CD4-positive, alpha-beta T cell treated with Interleukin-15 for 4 hours (primary cell): ENCODE results near the gene ZMYND11.

Source experiments
- DNase-seq: peaks from one replicate; pipeline ENCODE4 v3.0.0-alpha.2; 2020; ENCODE audit warnings: low spot score

The ZMYND11 gene

DNA sequence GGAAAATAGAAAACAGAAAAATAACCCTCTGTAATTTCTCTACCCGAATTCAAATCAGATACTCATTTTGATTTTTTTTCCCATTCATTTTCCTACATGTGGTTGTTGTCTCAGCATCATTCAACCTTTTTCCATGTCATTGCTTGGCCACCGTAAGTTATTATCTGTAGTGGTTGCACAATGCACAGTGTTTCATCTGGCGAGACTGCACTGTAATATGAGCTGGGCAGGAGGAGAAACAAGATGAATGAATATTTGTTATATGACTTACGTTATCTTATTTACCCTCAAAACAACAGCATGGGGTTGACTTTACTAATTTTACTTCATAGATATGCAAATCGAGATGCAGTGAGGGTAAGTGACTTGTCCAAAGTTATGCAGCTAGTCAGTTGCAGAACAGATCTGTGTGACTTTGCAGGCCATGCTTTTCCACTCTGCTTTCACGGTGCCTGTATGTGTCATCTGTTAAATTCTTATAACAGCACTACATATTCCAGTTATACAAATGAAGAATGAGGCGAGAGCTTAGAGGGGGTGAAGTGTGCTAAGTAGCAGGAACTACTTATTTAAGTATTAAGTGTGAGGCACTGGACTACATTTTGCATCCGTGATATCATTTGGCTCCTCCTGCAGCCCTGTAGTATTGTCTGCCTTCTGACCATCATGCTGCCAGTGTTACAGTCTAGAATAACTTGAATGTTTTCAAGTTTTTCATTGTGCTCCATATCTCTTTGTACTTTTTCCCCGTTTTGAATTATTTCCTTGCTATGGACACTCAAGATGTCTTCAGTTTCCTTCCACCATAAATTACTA lies 56.7 kb downstream of the ZMYND11 start:
- DNase-seq = no peak

DNA sequence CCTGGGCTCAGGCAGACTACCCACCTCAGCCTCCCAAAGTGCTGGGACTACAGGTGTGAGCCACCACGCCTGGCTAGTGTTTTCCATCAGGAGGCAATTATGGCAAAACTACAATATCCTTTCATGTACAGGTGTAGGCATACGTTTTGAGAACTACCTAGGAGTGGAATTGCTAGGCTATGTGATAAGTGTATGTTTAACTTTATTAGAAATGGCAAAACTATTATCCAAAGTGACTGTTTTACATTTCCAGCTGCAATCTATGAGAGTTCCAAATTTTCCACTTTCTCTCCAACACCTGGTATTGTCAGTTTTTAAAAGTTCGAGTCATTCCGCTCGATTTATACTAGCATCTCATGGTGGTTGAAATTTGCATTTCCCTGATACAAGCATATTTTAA lies 59.0 kb downstream of the ZMYND11 start:
- no peak for DNase-seq

DNA sequence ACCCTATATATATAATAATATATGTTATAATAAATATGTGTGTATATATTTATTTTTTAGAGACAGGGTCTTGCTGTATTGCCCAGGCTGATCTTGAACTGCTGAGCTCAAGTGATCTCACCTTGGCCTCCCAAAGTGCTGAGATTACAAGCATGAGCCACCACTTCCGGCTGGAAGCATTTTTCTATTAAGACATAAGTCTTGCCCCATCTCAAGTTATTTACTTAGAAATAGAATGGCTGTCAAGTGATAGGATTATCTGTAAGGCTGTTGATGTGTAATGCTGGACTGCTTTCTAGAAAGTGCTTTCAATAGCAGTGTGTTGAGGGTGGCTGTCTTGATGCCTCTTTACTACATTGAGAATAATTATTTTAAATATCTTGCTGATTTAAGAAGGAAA lies 65.2 kb downstream of the ZMYND11 start:
- no peak for DNase-seq

DNA sequence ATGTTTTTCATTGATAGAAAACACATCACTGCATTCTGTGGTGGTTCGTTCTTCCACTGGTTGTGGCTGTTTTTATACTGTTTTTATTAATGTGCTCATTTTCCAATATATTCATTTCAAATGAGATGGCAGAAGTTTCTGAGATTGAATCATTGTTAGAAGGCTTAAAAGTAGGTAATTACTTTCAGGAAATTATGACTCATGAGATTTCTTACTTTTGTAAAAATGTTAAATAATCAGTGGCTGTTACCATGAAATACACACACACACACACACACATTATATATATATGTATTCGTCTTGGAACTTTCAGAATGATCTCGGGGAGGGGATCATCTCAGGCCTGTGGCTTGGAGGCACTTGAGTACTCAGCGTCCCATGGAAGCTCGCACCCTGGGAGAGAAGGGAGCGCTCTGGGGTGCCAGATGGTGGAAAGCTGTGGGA lies 66.1 kb downstream of the ZMYND11 start:
- no peak for DNase-seq

DNA sequence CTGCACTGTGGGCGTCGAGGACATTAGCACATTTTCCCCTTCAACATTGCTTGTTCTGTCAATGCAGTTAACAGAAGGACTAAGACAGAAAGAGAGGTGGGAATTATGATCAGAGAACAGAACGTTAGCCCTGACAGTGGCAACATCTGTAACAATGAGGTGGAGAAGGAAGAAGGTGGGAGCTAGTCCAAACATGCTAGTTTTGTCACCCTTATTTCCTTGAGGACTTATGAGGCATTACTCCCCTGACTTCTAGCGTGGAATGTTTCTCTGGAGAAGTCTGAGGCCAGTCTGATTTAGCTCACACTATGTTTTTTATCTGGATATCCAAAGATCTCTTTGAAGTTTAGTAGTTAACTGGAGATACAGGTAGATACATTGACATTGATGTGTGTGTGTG lies 73.4 kb downstream of the ZMYND11 start:
- no peak for DNase-seq

DNA sequence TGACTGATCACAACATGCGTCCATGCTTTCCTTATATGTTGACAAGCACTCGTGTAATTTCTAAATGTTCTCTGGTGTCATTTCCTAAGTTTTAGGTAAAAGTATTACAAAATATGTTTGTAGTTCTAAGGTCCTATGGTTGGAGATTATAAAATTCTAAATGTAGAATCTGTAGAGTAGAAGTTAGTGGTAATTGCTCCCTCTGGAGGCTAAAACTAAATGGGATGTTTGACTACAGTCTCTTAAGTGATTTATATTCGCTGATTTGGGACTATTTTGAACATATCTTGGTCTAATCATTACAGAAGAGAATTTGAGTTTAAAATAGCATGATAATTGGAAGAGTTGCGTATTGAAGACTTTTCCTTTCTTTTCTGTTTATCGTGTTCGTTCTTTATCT lies 74.1 kb downstream of the ZMYND11 start:
- no peak for DNase-seq

DNA sequence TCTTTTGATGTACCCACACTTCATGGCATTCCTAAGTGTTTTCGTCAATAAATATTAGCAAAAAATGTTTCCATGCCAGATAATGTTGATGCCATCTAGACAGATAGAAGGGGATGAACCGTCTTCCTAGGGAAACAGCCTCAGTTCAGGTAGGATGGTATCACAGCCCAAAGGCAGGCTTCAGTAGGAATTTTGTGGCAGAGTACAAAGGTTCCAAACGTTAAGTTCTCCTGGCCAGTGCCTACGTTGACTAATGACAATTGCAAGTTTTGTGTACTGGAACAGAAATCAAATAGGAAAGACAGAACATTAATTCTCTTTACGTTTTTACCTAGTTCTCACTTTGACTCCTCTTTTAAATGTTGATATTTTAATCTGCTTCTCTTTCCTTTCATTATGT lies 75.0 kb downstream of the ZMYND11 start:
- DNase-seq = no peak

DNA sequence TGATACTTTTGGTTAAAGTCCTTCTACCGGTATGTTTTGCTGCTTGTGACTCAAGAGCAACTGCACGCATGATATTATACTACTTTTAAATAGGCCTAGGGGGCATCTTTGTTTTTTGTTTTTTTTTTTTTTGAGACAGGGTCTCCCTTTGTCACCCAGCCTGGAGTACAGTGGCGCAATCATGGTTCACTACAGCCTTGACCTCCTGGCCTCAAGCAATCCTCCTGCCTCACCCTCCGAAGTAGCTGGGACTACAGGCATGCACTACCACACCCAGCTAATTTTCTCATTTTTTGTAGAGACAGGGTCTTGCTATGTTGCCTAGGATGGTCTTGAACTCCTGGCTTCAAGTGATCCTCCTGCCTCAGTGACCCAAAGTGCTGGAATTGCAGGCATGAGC lies 80.2 kb downstream of the ZMYND11 start:
- DNase-seq = no peak

DNA sequence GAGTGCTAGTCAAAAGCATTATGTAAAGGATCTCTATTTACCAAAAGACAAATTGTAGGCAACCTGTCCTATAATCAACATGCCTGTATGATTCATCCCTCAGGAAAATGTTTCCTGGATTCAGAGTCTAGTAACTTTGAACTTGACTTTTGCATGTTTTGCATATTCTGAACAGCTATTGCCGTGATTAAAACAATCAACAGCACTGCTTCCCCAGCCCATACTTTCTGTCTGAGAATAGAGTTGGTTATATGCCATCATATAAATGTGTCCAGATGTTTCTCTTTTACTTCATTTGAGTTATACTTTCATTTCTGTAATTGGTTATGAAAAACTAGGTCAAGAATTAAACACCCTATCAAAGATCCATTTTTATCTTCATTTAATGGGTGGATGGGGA lies 83.5 kb downstream of the ZMYND11 start:
- no peak for DNase-seq

DNA sequence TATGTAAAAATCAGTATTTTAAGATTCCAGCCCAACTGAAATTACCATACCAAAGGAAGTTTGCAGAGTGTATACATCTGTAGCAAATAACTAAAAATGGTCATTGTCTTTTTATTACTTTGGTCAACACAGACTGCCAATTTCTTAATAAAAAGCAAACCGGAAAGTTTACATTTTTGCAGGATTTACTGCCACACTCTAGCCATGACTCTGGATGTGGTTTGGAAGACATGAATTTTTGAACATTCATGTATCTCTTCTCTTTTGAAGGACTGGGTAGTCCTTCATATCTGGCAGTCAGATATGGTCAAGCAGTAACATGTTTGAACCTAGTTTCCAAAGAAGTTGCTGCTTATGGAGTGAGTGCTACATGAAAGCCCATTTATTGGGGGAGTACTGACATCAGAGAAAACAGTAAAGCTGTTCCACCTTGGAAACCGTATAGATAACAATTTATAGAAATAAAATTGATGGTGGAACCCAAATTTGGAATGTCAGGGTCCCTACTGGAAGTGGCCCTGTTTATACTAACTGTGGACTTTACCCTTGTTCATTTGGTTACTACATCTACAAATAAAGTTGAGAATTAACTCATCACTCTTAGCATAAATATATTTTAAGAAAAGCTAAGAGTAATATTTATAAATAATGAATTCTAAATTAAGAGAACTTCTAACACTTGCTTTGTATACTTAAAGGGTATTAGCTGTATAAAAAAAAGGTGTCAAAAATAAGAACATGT lies 84.6 kb downstream of the ZMYND11 start:
- DNase-seq = no peak

DNA sequence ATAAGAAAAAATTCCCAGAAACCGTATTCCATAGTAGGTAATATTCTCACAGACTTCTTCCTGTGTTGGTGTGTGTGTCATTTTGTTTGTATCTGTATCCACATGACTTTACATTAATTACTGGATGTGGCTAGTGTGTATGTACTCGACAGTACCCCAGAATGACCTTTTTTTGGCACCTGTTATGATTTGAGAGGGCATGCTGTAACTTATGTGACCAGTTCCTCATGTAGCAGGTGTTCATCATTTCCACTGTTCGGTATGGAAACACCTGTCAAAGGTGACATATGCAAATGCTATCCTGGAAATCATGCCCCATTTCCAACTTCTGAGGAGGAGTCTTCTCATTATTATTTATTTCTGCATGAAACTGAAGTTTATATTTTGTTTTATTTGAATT lies 89.3 kb downstream of the ZMYND11 start:
- DNase-seq = no peak

DNA sequence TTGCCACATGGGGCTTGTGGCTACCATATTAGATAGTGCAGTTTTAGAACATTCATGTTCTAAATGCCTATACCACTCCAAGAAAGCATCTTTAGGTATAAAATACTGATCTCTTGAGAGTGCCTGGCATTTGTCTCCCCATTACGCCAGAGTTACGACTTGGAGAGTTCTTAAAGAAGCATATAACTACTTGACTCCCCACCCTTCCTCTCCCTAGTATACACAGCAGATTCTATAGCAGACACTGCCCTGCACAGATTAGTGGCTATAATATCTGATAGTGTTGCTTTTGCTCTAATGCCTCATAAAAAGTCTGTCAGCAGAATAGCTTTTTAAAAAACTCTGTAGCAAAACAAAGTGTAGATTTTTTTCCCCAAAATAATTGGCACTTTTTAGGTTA lies 90.8 kb downstream of the ZMYND11 start:
- no peak for DNase-seq

DNA sequence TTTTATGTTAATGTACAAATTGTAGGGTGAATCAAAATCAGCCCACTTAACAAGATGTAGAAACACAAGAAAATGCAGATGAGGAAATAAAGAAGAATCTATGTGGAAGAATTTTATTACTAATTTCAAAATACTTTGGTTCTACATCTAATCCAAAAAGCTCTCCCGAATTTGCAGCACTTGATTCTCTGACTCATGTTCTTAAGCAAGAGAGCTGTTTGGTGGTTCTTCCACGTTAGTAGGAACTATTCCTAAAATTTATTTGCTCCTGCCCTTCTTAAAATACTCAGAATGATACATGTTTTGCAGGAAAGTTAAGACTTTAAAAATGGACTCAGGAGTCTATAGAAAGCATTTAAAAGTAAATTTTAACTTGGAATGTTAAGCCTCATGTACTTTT lies 91.8 kb downstream of the ZMYND11 start:
- DNase-seq = no peak

DNA sequence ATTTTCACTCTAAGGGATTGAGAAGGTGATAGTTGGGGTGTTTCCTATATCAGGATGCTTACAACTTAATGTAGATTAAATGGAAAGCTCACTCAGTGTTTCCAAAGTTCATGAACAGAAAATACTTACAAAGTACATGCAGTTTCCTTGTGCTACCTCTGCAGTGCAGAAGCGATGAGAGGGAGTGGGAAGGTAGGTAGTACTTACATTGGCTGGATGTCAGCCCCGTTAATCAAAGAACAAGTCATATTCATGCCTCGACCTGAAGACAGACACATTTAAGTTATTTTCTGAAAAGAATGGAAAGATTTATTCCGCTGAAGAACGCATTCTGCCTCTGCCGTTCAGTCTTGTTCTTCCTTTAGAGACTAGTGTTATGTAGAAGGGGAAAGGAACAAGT lies 93.1 kb downstream of the ZMYND11 start:
- DNase-seq = no peak

DNA sequence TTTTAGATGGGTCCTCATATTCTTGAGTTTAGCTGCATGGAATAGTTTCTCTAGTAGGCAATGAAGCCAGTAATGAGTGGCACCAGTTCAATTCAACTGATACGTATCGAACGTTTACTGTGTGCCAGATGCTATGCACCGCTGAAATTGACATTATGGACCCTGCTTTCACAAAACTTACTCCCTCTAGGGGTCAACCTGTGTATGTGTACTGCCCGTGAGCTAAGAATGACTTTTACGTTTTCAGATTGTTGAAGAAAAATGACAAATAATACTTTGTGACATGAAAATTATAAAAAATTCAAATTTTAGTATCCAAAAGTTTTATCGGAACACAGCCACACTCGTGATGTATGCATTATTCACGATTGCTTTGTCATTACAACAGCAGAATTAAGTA lies 95.5 kb downstream of the ZMYND11 start:
- no peak for DNase-seq

DNA sequence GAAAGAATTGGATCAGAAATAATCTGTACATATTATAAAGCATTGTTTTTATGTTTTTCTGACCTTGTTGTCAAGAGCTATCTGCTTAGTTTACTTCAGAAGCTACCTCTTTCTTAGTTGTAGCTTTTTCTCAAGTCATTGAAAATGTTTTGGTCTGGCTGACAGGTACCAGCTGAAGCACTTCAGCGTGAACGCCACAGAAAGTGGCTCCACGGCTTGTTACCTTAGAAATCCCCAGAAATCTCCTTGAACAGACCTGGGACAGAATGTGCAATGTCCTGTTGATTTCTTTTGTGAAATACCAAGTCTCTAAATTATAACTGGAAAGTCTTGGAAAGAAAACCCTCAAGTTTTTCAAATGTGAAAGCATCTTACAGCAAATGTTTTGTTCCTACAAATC lies 96.8 kb downstream of the ZMYND11 start:
- DNase-seq = no peak

DNA sequence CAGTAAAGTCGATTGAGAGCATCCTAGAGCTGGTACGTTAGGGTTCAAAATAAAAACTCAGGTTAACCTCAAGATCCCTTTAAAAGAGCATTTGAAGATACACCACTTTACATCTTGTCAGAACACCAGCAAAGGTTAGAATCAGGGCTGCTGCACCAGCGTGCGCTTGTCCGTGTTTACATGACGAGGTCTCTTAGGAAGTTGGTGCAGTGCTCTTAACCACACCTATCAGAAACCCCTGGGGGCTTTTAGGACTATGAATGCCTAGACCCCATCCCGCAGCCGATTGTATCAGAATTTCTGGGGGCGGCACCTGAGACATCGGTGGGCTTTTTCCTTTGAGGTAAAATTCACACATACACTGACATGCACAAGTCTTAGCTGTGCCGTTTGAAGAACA lies 97.6 kb downstream of the ZMYND11 start:
- DNase-seq = no peak

DNA sequence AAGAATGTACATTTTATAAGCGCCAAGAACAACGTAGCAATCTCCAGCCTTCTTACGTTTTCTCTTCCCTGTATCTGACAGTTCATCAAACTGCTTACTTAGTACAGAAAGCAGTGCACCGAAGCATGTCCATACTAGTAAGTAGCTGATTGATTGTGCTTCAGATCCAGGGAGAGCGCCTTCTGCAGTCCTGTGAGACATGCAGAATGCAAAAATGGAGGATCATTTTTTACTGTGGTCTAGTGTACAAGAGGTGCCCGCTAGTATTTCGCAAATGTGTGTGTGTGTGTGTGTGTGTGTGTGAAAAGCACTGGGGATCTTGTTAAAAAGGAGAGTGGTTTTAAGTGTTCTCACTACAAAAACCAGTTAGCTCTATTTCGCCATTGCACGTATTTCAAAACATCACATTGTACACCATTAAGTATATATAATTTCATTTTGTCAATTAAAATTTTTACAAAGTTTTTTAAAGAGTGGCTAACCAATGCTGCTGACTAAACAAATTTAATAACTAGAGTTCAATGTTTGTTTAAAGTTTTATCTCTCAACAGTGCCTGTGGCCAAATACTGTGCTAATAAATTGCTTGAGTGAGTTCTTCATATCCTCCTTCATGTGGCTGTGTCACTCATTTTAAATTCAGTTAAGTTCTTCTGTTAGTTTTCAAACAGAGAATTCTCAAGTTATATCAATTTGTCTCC lies 99.6 kb downstream of the ZMYND11 start:
- DNase-seq = no peak

DNA sequence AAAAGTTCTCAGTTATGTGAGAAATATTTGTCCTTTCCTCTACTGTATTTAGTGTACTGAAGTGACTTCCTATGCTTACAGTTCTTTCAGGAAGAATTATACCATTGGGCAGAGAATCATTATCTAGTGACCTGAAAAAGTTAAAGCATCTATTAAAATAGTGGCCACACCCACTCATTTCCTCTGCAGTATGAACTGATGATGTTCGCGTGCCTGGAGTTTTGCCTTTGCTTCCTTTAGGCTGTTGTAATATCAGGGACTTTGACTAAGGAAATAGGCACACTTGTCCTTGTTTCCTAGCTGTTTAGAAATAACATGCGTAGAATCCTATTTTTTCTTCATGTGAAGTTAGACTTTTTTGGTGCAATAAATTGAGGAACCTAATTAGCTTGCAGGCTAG lies 100.7 kb downstream of the ZMYND11 start:
- no peak for DNase-seq

DNA sequence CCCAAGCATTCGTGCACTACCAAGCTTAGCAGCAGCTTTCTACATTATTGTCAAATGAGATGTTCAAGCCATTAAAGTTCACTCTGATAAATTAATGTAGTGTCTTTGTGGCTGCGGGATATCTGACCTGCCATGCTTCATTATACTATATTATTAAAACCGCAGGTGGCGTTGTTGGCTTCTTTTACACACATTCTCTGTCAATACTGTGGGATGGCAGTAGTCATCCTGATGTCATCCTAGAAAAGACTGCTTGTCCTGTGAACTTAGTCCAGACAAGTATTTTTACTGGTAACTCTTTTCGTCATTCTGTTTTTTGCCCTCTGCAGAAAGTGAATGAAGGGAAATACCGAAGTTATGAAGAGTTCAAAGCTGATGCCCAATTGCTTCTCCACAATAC lies 103.9 kb downstream of the ZMYND11 start:
- DNase-seq = no peak

DNA sequence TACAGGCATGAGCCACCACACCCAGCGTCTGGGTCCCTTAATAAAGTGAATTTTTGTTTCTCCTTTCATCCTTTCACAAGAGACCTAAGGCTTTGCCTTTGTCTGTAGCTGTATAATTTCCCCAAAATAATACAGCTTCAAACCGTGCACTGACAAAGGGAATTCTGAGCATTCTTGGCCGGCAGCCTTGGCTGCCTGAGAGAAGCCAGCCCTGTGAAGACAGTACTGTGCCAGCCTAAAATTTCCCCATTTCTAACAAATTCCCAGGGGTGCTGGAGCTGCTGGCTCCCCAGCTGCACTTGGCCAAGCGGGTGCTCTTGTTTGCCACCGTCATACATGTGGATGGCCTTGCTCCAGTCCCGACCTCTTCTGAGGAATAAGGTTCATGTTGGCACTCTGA lies 106.2 kb downstream of the ZMYND11 start:
- DNase-seq = no peak

DNA sequence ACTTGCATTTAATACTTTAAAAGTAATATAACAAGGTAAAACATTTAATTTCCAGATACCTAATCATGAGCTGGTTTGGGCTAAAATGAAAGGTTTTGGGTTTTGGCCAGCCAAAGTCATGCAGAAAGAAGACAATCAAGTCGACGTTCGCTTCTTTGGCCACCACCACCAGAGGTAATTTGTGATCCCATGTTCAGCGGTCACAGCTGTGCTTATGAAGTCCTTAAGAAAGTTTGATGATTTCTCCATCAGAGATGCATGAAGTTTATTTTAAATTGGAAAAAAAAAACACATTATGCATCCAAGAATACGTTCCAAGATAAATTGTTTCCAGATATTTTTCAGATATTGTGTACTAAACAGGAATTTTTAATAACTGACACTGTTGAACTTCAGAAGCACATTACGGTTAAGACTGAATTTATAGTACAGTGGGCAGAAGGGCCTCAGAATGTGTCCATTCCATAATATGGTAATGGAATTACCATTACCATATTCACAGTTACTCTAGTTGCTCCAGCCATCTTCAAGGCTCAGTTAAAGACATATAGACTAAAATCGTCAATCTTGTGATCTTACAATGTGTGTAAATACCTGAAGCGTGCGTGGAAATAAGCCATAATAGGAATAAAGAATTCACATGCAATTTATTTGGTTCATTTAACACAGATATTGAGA lies 106.8 kb downstream of the ZMYND11 start:
- DNase-seq = no peak

DNA sequence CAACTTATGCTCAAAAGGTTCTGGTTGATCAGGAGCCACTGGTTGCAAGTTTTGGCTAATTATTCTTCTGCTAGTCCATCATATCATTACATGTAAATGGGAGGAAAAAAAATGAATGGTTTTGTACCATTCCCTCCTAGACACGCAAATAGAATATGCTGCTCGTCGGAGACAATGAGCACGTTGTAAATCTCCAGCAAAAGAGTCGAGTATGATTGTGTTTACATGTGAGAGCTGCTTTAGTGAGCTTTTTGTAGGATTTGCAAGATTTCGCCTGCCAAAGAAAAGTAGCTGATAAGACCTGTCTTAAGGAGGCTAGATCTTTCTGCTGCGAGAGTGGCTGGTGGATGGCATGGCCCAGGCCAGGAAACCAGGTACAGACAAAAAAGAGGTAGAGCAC lies 109.0 kb downstream of the ZMYND11 start:
- DNase-seq = no peak
